Heart right ventricle (tissue), 16 donors: ENCODE results near the gene CBX2. TPM values are rescaled to one million over a fixed set of nuclear protein-coding genes. Genes with fewer than 3 reads are reported as not detected.
A peak's percentile ranks its signal among the peaks of the same experiment; 100 is the strongest.

ENCODE experiments used
- ATAC-seq, 8 donors: fragments of 200-7000 bp; cut with Tn5 transposase; one replicate each; pipeline ENCODE4 v1.9.1; 2020; ENCODE audit warnings: mild to moderate bottlenecking in 8 of 8, moderate library complexity in 8 of 8, moderate number of reproducible peaks in 1 of 8
- DNase-seq, 2 donors: peaks; one replicate each; pipeline ENCODE4 v3.0.0-alpha.2; 2020
- H3K27ac ChIP-seq, 10 donors: fragments of 200-600 bp; sonication (generic) in 2 of 10; one replicate each; pipeline versions ENCODE4 v1.5.0 to v1.8.0; 2020 to 2022; ENCODE audit warnings: mild to moderate bottlenecking in 3 of 10
- H3K27me3 ChIP-seq, 7 donors: fragments of 200-600 bp; one replicate each; pipeline ENCODE4 v1.8.0; 2021 to 2022; ENCODE audit warnings: mild to moderate bottlenecking in 2 of 7
- H3K36me3 ChIP-seq, 9 donors: fragments of 200-600 bp; sonication (generic) in 1 of 9; one replicate each; pipeline versions ENCODE4 v1.5.0 to v1.8.0; 2020 to 2022; ENCODE audit warnings: mild to moderate bottlenecking in 2 of 9
- H3K4me1 ChIP-seq, 9 donors: fragments of 200-600 bp; sonication (generic) in 1 of 9; one replicate each; pipeline versions ENCODE4 v1.5.0 to v1.8.0; 2020 to 2022; ENCODE audit warnings: mild to moderate bottlenecking in 4 of 9
- H3K4me3 ChIP-seq, 10 donors: fragments of 200-600 bp; sonication (generic) in 2 of 10; one replicate each; pipeline versions ENCODE4 v1.5.0 to v1.8.0; 2020 to 2022; ENCODE audit warnings: mild to moderate bottlenecking in 7 of 10, moderate library complexity in 2 of 10
- H3K9me3 ChIP-seq, 11 donors: fragments of 200-600 bp in 10 of 11; sonication (generic) in 2 of 11; one replicate each; pipeline versions ENCODE4 v1.5.0 to v1.8.0; 2013 to 2022; ENCODE audit warnings: mild to moderate bottlenecking in 2 of 11, control low read depth in 1 of 11, moderate library complexity in 1 of 11
- WGBS, 2 donors: extraction: QIAGEN DNeasy Blood & Tissue Kit; methylation state at CpG; one replicate each; pipeline ENCODE4 v1.1.7; 2013; ENCODE audit warnings: inconsistent platforms in 1 of 2; 5-methylcytosine and 5-hydroxymethylcytosine counted together
- intact Hi-C, 10 donors: fragments of 100-400 bp; cut with DNase I; formaldehyde crosslinking; loops; one replicate each; pipeline versions ENCODE4 v1.11.1 to v1.14.2; 2022
- polyA plus RNA-seq, 2 donors: library from polyadenylated mRNA; stranded (reverse); fragments of 200-250 nt; gene quantifications; one replicate each; pipeline ENCODE4 v1.2.3, GENCODE V29; 2013
- total RNA-seq, 10 donors: library from RNA; stranded (reverse); fragmentation: NEBNext Ultra II Directional in 3 of 10; extraction: Animal tissue kit (Norgen Biotek cat#: 25700) in 3 of 10; gene quantifications; one replicate each; pipeline versions ENCODE4 v1.2.1 to v1.2.4, GENCODE V29; 2021 to 2023
- TF ChIP-seq, protein P1 (sequence below), 9 donors: fragments of 200-600 bp; sonication (generic) in 2 of 9; IDR thresholded peaks; one replicate each; pipeline versions ENCODE4 v1.5.0 to v1.8.0; 2021 to 2022; ENCODE audit warnings: antibody characterized with exemption in 9 of 9, mild to moderate bottlenecking in 5 of 9, moderate library complexity in 1 of 9
- donor health status: Arrhythmogenic right ventricular cardiomyopathy.
- donor health status: ischemic (EF 13 %, LVEDD 7.1; RV severe dilation, severe dysfunction).
- donor health status: healthy with polysubstance abuse.
- donor health status: DM: no; HTN: yes; CAD: no.
- donor health status: DM: no; HTN: no; CAD: no.
- donor health status: ischemic (EF 25% LVEDD 6.9; RV normal size, moderate dysfunction).
- donor health status: ischemic (EF 25% LVEDD 5.7; RV mildly dilated, moderate dysfunction).
- donor health status: healthy.
- donor health status: DM: yes; HTN: yes; CAD: no.
- donor health status: Ischemic cardiomyopathy.
- donor health status: ischemic (EF 35%, LVEDD 5.7; RV mildly dilated, moderate dysfunction).
- donor health status: nonischemic (EF 11% LVEDD 7.7; RV severe dilation, severe dysfunction).
- donor health status: DM: yes; HTN: yes; CAD: no.
- donor health status: PGD.
- donor health status: ischemic (EF 29% LVEDD 5.4; RV normal size, mild dysfunction).
- donor health status: nonischemic (EF 23%, LVEDD 6.1; RV moderate dilation, normal function).

Gene CBX2
- total and polyA plus RNA-seq, 12 donors: 1.5 to 7.1 (median 2.9) TPM

DNA sequence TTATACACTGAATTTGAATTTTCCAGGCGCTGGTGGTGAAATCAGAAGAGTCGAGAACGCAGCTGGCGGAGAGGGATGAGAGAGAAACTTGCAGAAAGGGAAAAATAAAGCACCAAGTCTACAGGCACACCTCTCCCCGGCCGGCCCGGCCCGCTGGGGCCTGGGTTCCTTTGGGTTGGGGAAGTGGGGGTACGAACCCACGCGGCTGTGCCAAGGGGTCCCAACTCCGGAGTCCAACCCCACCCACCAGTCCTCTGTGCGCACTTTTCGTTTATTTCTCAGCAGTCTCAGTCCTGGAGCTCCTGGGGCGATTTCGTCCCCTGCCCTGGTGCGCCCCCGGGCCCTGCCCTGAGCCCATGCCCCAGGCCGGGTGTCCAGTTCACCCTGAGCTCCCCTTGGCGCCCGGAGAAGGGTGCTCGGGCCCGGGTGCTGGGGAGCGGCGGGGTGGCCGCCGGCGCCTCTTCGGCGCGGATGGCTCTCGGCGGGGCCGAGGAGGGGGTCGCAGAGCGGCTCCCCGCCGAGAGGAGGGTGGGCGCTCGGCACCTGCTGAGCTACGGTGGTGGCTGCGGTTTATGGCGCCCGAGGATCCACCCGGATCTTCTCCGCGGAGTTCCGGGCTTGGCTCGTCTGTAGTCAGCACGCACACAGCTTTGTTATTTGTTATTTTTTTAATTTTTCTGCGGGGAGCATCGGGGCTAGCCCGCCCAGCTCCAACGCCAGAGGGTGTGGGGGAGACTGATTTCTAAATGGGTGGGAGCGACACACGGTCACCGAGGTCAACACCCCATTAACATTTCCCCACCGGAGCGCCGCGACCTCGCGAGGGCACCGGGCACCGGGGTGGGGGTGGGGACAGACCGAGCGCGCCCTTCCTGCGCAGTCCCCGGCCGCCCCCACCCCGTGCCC lies 34.7 kb downstream of the CBX2 start:
- Histone ChIP-seq H3K27me3 (peaks cover 35 to 96% (median 87%) of the 10 kb centered on the region in 7 donors), H3K4me1 (peaks cover 20 to 59% (median 45%) of the 10 kb centered on the region in 9 donors), H3K27ac (no peak overlapping the region), H3K4me3 (peak overlapping the region in 9 of 10 donors; percentile 20 to 45 (median 34)), H3K9me3 (no peaks in the 10 kb centered on the region), H3K36me3 (no peaks in the 10 kb centered on the region)
- ATAC-seq (no peak), DNase-seq (no peak)
- intact Hi-C loops: loop anchor here in 1 of 10 donors (5.0 kb wide), 1 partner anchor 180 kb away; no protein-coding TSS in a partner anchor
- 16 to 29% methylated on average over 70 to 72 of the region's 72 CpGs for WGBS, 2 donors
- TF ChIP-seq, protein P1, sequence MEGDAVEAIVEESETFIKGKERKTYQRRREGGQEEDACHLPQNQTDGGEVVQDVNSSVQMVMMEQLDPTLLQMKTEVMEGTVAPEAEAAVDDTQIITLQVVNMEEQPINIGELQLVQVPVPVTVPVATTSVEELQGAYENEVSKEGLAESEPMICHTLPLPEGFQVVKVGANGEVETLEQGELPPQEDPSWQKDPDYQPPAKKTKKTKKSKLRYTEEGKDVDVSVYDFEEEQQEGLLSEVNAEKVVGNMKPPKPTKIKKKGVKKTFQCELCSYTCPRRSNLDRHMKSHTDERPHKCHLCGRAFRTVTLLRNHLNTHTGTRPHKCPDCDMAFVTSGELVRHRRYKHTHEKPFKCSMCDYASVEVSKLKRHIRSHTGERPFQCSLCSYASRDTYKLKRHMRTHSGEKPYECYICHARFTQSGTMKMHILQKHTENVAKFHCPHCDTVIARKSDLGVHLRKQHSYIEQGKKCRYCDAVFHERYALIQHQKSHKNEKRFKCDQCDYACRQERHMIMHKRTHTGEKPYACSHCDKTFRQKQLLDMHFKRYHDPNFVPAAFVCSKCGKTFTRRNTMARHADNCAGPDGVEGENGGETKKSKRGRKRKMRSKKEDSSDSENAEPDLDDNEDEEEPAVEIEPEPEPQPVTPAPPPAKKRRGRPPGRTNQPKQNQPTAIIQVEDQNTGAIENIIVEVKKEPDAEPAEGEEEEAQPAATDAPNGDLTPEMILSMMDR (IDR thresholded peaks at IDR 0.05): no peak

DNA sequence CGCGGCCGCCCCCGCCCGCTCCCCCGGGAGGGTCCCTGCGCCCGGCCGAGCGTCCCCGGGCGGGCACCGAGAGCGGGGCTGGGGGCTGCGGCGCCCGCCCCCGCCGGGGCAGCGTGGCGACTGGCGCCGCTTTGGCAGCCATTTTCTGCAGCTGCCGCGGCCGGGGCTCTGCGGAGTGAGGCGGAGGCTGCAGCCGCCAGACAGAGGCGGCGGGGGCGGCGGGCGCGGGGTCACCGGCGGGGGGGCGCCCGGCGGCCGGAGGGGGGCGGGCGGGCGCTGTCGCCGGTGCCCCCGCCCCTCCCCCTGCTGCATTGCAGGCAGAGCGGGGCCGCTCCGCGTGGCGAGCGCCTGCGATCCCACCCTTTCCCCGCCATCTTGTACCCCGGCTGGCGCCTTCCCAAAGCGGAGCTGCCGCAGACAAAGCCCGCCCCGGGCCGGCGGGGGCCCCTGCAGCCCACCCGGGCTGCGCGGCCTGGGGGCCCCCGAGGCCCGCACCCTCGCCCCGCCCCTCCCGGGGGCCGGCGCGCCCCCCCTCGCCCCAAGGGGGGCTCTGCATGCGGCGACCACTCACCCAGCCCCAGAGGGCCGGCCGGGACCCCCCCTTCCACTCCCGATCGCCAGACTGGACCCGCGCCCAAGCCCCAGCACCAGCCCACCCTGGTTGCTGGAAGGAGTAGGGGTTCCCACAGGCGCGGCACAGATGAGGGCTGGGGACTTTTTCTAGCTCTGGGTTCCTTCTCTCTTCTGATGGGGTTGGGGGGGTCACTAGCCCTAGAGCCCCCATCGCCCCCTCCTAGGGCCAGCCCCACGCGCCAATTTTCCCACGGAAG lies 35.6 kb downstream of the CBX2 start:
- ATAC-seq: no peak
- Histone ChIP-seq H3K4me3 (peak overlapping the region in 9 of 10 donors; percentile 20 to 45 (median 34)), H3K36me3 (no peaks in the 10 kb centered on the region), H3K27me3 (peaks cover 34 to 96% (median 78%) of the 10 kb centered on the region in 7 donors), H3K9me3 (no peaks in the 10 kb centered on the region), H3K27ac (no peak overlapping the region), H3K4me1 (peaks cover 20 to 59% (median 45%) of the 10 kb centered on the region in 9 donors)
- no peak for DNase-seq
- 3 to 9% methylated on average over 30 to 89 of the region's 89 CpGs for WGBS, 2 donors
- intact Hi-C loops: loop anchor here in 2 of 10 donors (2.0 to 5.0 kb wide), 2 partner anchors 17 to 179 kb away; no protein-coding TSS in a partner anchor
- TF ChIP-seq, protein P1 (IDR thresholded peaks at IDR 0.05): no peak

DNA sequence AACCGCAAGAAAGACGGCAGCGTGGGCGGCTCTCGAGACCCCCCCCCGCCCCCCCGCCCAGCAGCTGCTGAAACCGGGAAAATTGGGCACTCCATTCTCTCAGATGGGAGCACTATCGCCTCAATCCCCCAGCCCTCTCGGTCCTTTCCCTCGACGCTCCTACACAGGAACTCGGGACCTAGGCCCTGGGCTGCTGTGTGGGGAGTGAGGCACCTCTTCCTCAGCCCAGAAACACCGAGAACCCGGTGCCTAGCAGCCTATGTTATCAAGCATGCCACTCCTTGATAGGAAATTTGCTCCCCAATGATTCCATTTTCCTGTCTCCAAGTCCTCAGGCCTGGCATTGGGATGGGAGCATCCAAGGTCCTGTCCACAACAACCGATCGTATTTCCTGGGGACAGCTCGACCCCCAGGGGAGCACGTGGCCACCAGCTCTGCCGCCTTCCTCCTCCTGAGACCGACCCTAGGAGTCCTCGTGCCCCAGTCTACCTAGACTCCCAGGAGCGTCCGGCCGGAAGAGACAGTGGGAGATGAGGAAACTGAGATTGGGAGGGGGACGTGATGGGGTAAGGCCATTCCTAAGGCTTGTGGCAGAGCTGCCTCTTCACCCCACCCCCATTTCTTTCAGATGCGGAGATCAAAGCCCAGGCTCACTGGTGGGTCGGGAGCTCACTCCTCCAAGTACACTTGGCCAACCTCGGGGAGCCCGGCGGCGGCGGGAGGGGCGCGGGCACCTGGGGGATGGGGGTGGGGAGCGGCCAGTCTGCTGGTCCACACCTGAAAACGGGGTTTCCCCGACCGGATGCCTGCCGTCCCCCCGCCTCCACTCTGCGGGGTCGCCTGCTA lies 36.4 kb downstream of the CBX2 start:
- DNase-seq: no peak
- intact Hi-C loops: loop anchor here in 2 of 10 donors (2.0 to 5.0 kb wide), 2 partner anchors 16 to 178 kb away; no protein-coding TSS in a partner anchor
- peaks cover 22 to 61% (median 48%) of the 10 kb centered on the region in 9 donors for H3K4me1 ChIP-seq
- TF ChIP-seq, protein P1 (IDR thresholded peaks at IDR 0.05): no peak
- whole genome bisulfite sequencing, 2 donors: 32 to 42% methylated on average over 40 to 43 of the region's 43 CpGs
- H3K4me3 ChIP-seq: peak overlapping the region in 7 of 10 donors; percentile 17 to 36 (median 31)
- H3K9me3 ChIP-seq: no peaks in the 10 kb centered on the region
- no peak for ATAC-seq
- no peaks in the 10 kb centered on the region for H3K36me3 ChIP-seq
- H3K27me3 ChIP-seq: peaks cover 26 to 93% (median 70%) of the 10 kb centered on the region in 7 donors
- no peak overlapping the region for H3K27ac ChIP-seq
